Activated T-cell treated with anti-CD3 and anti-CD28 coated beads for 48 hours (primary cell): ENCODE measurements around the gene EXOC4.
A peak's percentile ranks its signal among the peaks of the same experiment; 100 is the strongest.
"Not testable (repeated sequence)": the region's sequence is repeated elsewhere in the genome, so short reads cannot be mapped to it uniquely, and the experiment has no call there.

Source experiments
- DNase-seq: peaks from one replicate; pipeline ENCODE4 v3.0.0-alpha.2; 2020; ENCODE audit warnings: low read depth

Gene EXOC4

GRCh38 chr7:133252858-133253518 lies at the start of gene EXOC4:
Gene EXOC4, plus strand, starts transcription at chr7:133253078.
- peak; percentile 79 for DNase-seq

- DNase-seq: no peak
These were observed 49.4 kb upstream of the EXOC4 start for GRCh38 chr7:133203490-133203889.

- DNase-seq: no peak
These were observed 45.2 kb upstream of the EXOC4 start for GRCh38 chr7:133207687-133208086.

- DNase-seq: not testable (repeated sequence)
These were observed 42.1 kb upstream of the EXOC4 start for GRCh38 chr7:133210817-133211216.

- not testable (repeated sequence) for DNase-seq
These were observed 39.1 kb upstream of the EXOC4 start for GRCh38 chr7:133213772-133214171.

- DNase-seq: no peak
These were observed 35.1 kb upstream of the EXOC4 start for GRCh38 chr7:133217773-133218172.

- peak; percentile 12 for DNase-seq
These were observed 22.2 kb upstream of the EXOC4 start for GRCh38 chr7:133230591-133231194.

GRCh38 chr7:133233142-133233541 lies 19.7 kb upstream of the EXOC4 start:
- no peak for DNase-seq

GRCh38 chr7:133234961-133235875 lies 17.7 kb upstream of the EXOC4 start:
- DNase-seq: no peak

- DNase-seq: no peak
These were observed 15.3 kb upstream of the EXOC4 start for GRCh38 chr7:133237545-133237944.

GRCh38 chr7:133240302-133240701 lies 12.6 kb upstream of the EXOC4 start:
- DNase-seq: no peak

GRCh38 chr7:133246558-133246957 lies 6.3 kb upstream of the EXOC4 start:
- no peak for DNase-seq

- no peak for DNase-seq
These were observed 4.0 kb upstream of the EXOC4 start for GRCh38 chr7:133248901-133249300.

- DNase-seq: no peak
These were observed 396 bp upstream of the EXOC4 start for GRCh38 chr7:133252506-133252857.

GRCh38 chr7:133253519-133253875 lies 619 bp downstream of the EXOC4 start:
- peak; percentile 5 for DNase-seq

GRCh38 chr7:133255486-133255885 lies 2.6 kb downstream of the EXOC4 start:
- DNase-seq: no peak

GRCh38 chr7:133258174-133258573 lies 5.3 kb downstream of the EXOC4 start:
- no peak for DNase-seq

GRCh38 chr7:133265821-133266220 lies 12.9 kb downstream of the EXOC4 start:
- no peak for DNase-seq

- DNase-seq: no peak
These were observed 15.5 kb downstream of the EXOC4 start for GRCh38 chr7:133268355-133268754.

- no peak for DNase-seq
These were observed 19.5 kb downstream of the EXOC4 start for GRCh38 chr7:133272336-133272735.

GRCh38 chr7:133273227-133273626 lies 20.3 kb downstream of the EXOC4 start:
- no peak for DNase-seq

GRCh38 chr7:133274265-133274664 lies 21.4 kb downstream of the EXOC4 start:
- no peak for DNase-seq

- DNase-seq: no peak
These were observed 22.1 kb downstream of the EXOC4 start for GRCh38 chr7:133275008-133275407.
